Measurements from ENCODE around the gene ADCY10. TPM values are rescaled to one million over a fixed set of nuclear protein-coding genes. Genes with fewer than 3 reads are reported as not detected.

Gene ADCY10
- total and polyA plus RNA-seq, 9 of the 15 experiments (the other 6 are each of a cell fraction or from before 2014, with no cell fraction given) = 0.08 to 0.86 (median 0.22) TPM

DNA sequence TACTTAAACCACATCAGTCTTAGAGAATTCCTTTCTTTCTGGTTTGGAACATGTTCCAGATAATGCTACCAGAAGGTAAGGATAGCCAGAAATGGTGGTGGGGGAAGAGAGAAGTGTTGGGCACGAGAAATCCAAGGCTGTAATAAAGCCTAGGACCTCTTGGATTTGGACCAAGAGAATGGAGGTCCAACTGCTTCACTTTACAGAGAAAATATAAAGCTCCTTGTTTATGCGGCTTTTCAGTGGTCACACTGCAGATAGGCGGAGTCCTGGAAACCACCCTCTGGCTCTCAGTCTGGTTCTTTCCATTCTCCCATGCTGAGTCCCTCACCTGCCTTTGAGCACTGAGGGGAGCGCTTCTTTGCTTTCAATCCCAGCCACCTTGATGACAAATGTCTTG lies 87.8 kb downstream of the ADCY10 start (continued):
- TF ChIP-seq FOXA1 (IDR thresholded peaks at IDR 0.05; ENCODE audit: borderline replicate concordance) = no peak
- TF ChIP-seq ZNF644 (tag; IDR thresholded peaks at IDR 0.05; ENCODE audit: low read depth) = peak; percentile 39; the same call in 1 of the 2 replicates
- TF ChIP-seq CBX5 (IDR thresholded peaks at IDR 0.05; ENCODE audit: borderline replicate concordance, low read depth) = no peak
- no peak for TF ChIP-seq U2AF2 (optimal IDR thresholded peaks at IDR 0.05; ENCODE audit: low read depth, low read length)
- TF ChIP-seq ZNF140 (CRISPR knock-in tag; IDR thresholded peaks at IDR 0.05) = no peak
- TF ChIP-seq CSDE1 (IDR thresholded peaks at IDR 0.05) = no peak
- TF ChIP-seq ZC3H11A (IDR thresholded peaks at IDR 0.05; ENCODE audit: low read depth, low read length) = no peak
- no peak for TF ChIP-seq RB1 (IDR thresholded peaks at IDR 0.05; ENCODE audit: low read depth)
- TF ChIP-seq ZNF589 (CRISPR knock-in tag; IDR thresholded peaks at IDR 0.05; ENCODE audit: low read depth) = peak; percentile 44; the same call in 1 of the 2 replicates
- no peak for TF ChIP-seq LARP7 (IDR thresholded peaks at IDR 0.05)
- no peak for TF ChIP-seq IRF2 (CRISPR knock-in tag; IDR thresholded peaks at IDR 0.05)
- TF ChIP-seq CXXC5 (CRISPR knock-in tag; IDR thresholded peaks at IDR 0.05) = peak; percentile 50
- no peak for TF ChIP-seq SIX5 (IDR thresholded peaks at IDR 0.05; ENCODE audit: borderline replicate concordance in 1 of 2, insufficient read depth in 1 of 2, low read depth in 1 of 2, low read length in 2 of 2)
- 0 out of 2 replicates have a peak, but pooled peaks have one; percentile 36 for TF ChIP-seq KLF6 (CRISPR knock-in tag; IDR thresholded peaks at IDR 0.05; ENCODE audit: borderline replicate concordance)
- TF ChIP-seq ZNF668 (CRISPR knock-in tag; IDR thresholded peaks at IDR 0.05) = peak; percentile 35; the same call in 1 of the 2 replicates
- TF ChIP-seq POLR2AphosphoS2 (IDR thresholded peaks at IDR 0.05; ENCODE audit: low read length) = no peak
- TF ChIP-seq ZNF79 (CRISPR knock-in tag; IDR thresholded peaks at IDR 0.05; ENCODE audit: low read depth) = 0 out of 2 replicates have a peak, but pooled peaks have one; percentile 17
- 0 out of 2 replicates have a peak, but pooled peaks have one; percentile 37 for TF ChIP-seq GABPA (tag; conservative IDR thresholded peaks at IDR 0.05; ENCODE audit: low read depth)
- TF ChIP-seq EWSR1 (IDR thresholded peaks at IDR 0.05; ENCODE audit: borderline replicate concordance, low read depth, partially characterized antibody) = no peak
- no peak for TF ChIP-seq SMARCA5 (IDR thresholded peaks at IDR 0.05)
- peak in 1 of 2 experiments; percentile 35; a peak in 1 of 4 replicates for TF ChIP-seq MAZ (CRISPR knock-in tag; conservative IDR thresholded peaks at IDR 0.05 in 1 of 2, IDR thresholded peaks at IDR 0.05 in 1 of 2)
- TF ChIP-seq, protein P1, sequence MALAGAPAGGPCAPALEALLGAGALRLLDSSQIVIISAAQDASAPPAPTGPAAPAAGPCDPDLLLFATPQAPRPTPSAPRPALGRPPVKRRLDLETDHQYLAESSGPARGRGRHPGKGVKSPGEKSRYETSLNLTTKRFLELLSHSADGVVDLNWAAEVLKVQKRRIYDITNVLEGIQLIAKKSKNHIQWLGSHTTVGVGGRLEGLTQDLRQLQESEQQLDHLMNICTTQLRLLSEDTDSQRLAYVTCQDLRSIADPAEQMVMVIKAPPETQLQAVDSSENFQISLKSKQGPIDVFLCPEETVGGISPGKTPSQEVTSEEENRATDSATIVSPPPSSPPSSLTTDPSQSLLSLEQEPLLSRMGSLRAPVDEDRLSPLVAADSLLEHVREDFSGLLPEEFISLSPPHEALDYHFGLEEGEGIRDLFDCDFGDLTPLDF (CRISPR knock-in tag; IDR thresholded peaks at IDR 0.05) = no peak
- 0 out of 2 replicates have a peak, but pooled peaks have one; percentile 16 for TF ChIP-seq ZBTB17 (CRISPR knock-in tag; IDR thresholded peaks at IDR 0.05)
- no peak for TF ChIP-seq NFE2L1 (tag; IDR thresholded peaks at IDR 0.05; ENCODE audit: borderline replicate concordance, low read depth)
